Lower leg skin (tissue), 3 donors: ENCODE measurements around the gene KLF7.

Source experiments
- CTCF ChIP-seq, 3 donors: fragments of 450-650 bp; IDR thresholded peaks; one replicate each; pipeline ENCODE4 v1.5.1; 2016; ENCODE audit warnings: antibody characterized with exemption in 3 of 3, mild to moderate bottlenecking in 3 of 3, moderate library complexity in 2 of 3
- POLR2A ChIP-seq, 2 donors: fragments of 450-650 bp; IDR thresholded peaks; one replicate each; pipeline ENCODE4 v1.6.1; 2016 to 2017; ENCODE audit warnings: antibody characterized with exemption in 2 of 2, mild to moderate bottlenecking in 1 of 2, moderate library complexity in 1 of 2

- TF ChIP-seq CTCF (IDR thresholded peaks at IDR 0.05), result no peak
- no peak for TF ChIP-seq POLR2A (IDR thresholded peaks at IDR 0.05)
Observed at GRCh38 chr2:207086136-207086535, 79.6 kb downstream of the KLF7 start.
